Coronary artery (tissue), 2 donors: ENCODE data around the gene ASB1.
"Not testable (repeated sequence)": the region's sequence is repeated elsewhere in the genome, so short reads cannot be mapped to it uniquely, and the experiment has no call there.

Source experiments
- DNase-seq: peaks from one replicate; pipeline ENCODE4 v3.0.0-alpha.2; 2017; ENCODE audit warnings: low spot score
- H3K27ac ChIP-seq, 2 donors: fragments of 200-600 bp; sonication (generic); one replicate each; pipeline ENCODE4 v1.5.1; 2016 to 2019
- H3K4me3 ChIP-seq: fragments of 200-600 bp; sonication (generic); 2 replicates; pipeline ENCODE4 v1.5.1; 2016; ENCODE audit warnings: mild to moderate bottlenecking, moderate library complexity
- TF ChIP-seq, protein P1 (sequence below): fragments of 200-600 bp; sonication (generic); IDR thresholded peaks from one replicate; pipeline ENCODE4 v1.5.1; 2019; ENCODE audit warnings: antibody characterized with exemption

The ASB1 gene

DNA sequence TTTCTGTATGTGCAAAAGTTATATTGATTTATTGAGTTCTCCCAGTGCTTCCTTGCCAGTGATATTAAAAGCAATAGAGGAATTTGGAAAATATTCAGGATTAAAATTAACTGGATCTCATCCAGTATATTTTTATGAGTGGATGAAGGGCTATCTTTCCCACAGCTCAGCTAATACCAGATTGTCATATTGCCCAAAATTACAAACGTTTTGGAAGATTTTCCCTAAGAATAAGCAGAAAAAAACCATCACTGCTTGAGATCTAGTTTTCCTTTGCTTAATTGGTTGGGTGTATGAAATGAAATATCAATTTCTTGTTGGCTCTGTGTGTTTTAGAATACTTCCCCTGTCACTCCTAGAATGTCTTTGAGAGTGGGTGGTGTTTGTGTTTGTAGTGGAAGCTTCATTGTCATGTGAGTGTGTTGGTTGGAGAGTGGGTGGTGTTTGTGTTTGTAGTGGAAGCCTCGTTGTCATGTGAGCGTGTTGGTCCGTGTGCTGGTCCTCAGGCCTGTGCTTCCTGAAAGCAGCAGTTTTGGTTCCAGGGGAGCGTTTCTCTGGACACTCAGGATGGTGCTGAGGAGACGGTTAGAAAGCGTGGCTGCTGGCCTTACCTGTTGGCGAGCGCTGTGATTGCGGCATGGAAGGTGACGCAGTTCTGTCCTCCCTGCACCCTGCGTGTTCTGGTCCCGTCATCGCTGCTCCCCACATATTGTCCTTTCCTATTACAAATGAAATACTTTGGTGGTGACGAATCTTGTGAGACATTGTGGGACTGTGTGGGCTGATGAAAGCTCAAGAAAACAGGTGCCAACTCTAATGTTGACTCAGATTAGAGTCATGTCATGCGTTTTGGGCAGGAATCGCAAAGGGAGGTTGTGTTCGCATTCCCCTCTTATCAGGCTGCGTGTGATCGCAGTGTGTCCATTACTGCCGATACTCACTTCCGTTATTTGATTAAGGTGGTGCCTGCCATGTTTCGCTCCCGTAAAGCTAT, 12.4 kb downstream of the ASB1 start:
- Histone ChIP-seq H3K27ac (peak overlapping the region; percentile 42 to 76), H3K4me3 (peak overlapping the region; percentile 56)
- TF ChIP-seq, protein P1, sequence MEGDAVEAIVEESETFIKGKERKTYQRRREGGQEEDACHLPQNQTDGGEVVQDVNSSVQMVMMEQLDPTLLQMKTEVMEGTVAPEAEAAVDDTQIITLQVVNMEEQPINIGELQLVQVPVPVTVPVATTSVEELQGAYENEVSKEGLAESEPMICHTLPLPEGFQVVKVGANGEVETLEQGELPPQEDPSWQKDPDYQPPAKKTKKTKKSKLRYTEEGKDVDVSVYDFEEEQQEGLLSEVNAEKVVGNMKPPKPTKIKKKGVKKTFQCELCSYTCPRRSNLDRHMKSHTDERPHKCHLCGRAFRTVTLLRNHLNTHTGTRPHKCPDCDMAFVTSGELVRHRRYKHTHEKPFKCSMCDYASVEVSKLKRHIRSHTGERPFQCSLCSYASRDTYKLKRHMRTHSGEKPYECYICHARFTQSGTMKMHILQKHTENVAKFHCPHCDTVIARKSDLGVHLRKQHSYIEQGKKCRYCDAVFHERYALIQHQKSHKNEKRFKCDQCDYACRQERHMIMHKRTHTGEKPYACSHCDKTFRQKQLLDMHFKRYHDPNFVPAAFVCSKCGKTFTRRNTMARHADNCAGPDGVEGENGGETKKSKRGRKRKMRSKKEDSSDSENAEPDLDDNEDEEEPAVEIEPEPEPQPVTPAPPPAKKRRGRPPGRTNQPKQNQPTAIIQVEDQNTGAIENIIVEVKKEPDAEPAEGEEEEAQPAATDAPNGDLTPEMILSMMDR = no peak
- peak; percentile 78 for DNase-seq

DNA sequence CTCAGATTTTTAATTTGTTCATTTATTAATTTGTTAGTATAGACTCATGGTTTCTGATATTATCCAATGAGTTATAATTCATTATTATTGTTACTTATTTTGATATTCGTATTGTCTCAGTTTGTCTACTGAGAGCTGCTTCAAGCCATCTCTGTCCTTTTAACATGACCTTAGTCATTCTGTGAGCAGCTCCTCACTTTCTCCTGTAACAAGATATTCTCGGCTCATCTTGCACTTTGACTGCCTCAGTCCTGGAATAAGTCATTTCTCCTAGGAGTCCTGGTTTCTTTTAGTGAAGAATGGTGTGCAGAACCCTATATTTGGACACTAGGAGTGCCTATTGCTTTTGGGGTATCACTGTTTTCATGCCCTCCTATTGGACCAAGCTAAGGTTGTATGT, 13.2 kb downstream of the ASB1 start:
- no peak for DNase-seq
- peak overlapping the region; percentile 42 to 76 for H3K27ac ChIP-seq
- TF ChIP-seq, protein P1 = no peak
- H3K4me3 ChIP-seq = peak overlapping the region; percentile 56

DNA sequence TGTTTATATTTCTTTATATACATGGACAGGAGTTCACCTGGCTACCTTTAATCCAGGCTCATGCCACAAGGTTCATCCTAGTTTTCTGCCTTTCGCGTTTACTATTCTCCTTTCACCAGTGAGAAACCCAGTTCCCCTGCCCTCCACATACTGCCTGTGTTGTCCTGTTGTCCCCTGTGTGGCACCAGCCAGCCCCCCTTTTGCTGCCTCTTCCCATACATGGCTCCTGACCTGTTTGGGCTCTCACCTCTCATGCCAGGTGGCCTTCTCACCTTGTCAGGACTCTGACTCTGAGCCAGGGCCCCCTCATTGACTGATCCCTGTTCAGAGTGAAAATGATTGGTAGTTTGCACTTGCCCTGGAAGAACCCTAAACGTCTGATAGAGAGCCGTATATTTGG, 13.6 kb downstream of the ASB1 start:
- H3K27ac ChIP-seq = peak overlapping the region in 1 of 2 donors; percentile 42
- H3K4me3 ChIP-seq = no peak overlapping the region
- TF ChIP-seq, protein P1 = no peak
- DNase-seq = peak; percentile 58

DNA sequence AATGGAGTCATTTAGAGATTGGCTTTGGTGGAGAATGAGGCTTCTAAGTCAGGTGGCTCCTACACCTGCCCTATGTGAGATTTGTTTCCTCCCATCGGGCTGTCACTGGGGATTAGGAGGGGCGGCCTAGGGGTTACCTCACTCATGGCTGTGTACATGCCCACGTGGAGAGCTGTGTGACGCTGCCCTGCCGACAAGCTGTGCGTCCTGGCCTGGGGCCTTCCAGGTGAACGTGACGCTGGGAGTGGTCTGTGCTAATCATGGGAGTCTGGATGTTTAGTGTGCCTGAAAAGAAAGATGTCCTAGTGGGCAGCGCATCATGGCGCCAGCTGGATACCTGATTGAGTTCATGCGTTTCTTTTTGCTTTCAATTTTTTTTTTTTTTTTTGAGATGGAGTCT, 14.0 kb downstream of the ASB1 start:
- TF ChIP-seq, protein P1 = no peak
- H3K27ac ChIP-seq = no peak overlapping the region
- peak; percentile 43 for DNase-seq
- H3K4me3 ChIP-seq = no peak overlapping the region

DNA sequence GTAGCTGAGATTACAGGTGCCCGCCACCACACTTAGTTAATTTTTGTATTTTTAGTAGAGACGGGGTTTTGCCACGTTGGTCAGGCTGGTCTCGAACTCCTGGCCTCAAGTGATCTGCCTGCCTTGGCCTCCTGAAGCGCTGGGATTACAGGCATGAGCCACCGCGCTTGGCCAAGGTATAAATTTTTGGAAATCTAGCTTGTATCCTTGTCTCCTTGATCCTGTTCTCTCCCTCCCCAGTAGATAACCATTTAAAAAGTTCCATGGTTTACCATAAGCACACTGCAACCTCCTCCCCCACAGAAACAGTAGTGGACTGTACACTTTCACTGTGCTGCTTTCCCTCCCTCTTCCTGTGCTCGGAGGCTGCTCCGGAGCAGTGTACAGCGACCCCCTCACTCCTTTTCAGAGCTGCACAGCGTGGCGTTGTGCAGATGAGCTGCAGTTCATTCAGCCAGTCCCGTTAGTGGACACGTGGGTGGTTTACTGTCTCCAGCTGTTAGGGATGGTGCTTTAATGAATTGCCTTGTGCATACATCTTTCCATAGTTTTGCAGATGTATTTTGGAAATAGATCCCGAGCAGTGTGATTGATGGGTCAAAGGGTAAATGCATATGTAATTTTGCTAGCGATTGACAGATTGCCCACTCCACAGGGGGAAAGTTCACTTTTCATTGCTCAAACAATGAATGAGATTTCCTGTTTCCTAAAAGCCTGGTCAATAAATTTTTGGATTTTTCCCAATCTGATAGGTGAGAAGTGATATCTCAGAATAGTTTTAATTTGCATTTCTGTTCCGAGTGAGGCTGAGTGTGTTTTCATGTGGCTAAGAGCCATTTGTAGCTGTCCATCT, 14.8 kb downstream of the ASB1 start:
- no peak overlapping the region for H3K4me3 ChIP-seq
- no peak overlapping the region for H3K27ac ChIP-seq
- TF ChIP-seq, protein P1 = no peak
- peak; percentile 24 for DNase-seq

DNA sequence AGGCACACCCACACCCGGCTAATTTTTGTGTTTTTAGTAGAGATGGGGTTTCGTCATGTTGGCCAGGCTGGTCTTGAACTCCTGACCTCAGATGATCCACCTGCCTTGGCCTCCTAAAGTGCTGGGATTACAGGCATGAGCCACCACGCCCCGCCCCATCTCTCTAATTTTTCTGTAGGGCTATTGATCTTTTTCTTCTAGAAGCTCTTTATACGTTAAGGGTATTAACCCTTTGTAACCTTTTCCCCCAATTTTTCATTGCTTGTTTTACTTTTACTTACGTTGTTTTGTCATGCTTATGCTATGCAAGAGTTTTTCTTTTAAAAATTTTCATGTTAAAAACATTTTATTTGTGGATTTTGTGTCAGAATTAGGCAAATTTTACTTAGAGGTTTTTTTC, 15.5 kb downstream of the ASB1 start:
- H3K4me3 ChIP-seq, H3K27ac ChIP-seq, DNase-seq: not testable (repeated sequence)

DNA sequence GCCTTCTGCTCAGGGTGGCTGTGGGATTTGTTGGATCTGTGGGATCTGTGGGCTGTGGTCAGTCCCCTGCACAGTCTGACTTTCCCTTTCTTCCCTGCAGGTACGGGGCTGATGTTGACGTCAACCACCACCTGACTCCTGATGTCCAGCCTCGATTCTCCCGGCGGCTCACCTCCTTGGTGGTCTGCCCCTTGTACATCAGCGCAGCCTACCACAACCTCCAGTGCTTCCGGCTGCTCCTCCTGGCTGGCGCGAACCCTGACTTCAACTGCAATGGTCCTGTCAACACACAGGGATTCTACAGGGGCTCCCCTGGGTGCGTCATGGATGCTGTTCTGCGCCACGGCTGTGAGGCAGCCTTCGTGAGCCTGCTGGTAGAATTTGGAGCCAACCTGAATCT, 17.5 kb downstream of the ASB1 start:
- H3K4me3 ChIP-seq = no peak overlapping the region
- H3K27ac ChIP-seq = no peak overlapping the region
- TF ChIP-seq, protein P1 = no peak
- peak; percentile 59 for DNase-seq
